RWPE2 (cell line): ENCODE results near the gene C3orf20.

Experiments used
- ATAC-seq: fragments of 200-7000 bp; cut with Tn5 transposase; 3 replicates; pipeline ENCODE4 v1.9.1; 2021; ENCODE audit warnings: low read depth
- DNase-seq: peaks from one replicate; pipeline ENCODE4 v3.0.0-alpha.2; 2020; ENCODE audit warnings: low spot score
- H3K27ac ChIP-seq: fragments of 450-650 bp; 2 replicates; pipeline ENCODE4 v1.5.1; 2017; ENCODE audit warnings: mild to moderate bottlenecking; ENCODE audit not compliant: poor library complexity, severe bottlenecking
- H3K27me3 ChIP-seq: fragments of 250-450 bp; sonication (Bioruptor Pico); 2 replicates; pipeline ENCODE4 v1.5.1; 2021; ENCODE audit warnings: mild to moderate bottlenecking, moderate library complexity; ENCODE audit not compliant: insufficient read depth, poor library complexity, severe bottlenecking
- H3K36me3 ChIP-seq: fragments of 250-450 bp; sonication (Bioruptor Pico); 2 replicates; pipeline ENCODE4 v1.5.1; 2020; ENCODE audit warnings: low read depth, mild to moderate bottlenecking, moderate library complexity
- H3K4me1 ChIP-seq: fragments of 250-450 bp; sonication (Bioruptor Pico); 2 replicates; pipeline ENCODE4 v1.5.1; 2021; ENCODE audit warnings: mild to moderate bottlenecking, moderate library complexity; ENCODE audit not compliant: insufficient read depth, poor library complexity, severe bottlenecking
- H3K4me3 ChIP-seq: fragments of 250-450 bp; sonication (Bioruptor Pico); 2 replicates; pipeline ENCODE4 v1.5.1; 2021; ENCODE audit warnings: mild to moderate bottlenecking, moderate library complexity; ENCODE audit not compliant: severe bottlenecking
- H3K9me3 ChIP-seq: fragments of 250-450 bp; sonication (Bioruptor Pico); 2 replicates; pipeline ENCODE4 v1.5.1; 2021; ENCODE audit warnings: mild to moderate bottlenecking, moderate library complexity; ENCODE audit not compliant: severe bottlenecking
- TF ChIP-seq, protein P1 (sequence below): fragments of 450-650 bp; IDR thresholded peaks from one replicate; pipeline ENCODE4 v1.5.1; 2017; ENCODE audit warnings: mild to moderate bottlenecking, moderate library complexity; ENCODE audit not compliant: poor library complexity, severe bottlenecking

C3orf20 gene

DNA sequence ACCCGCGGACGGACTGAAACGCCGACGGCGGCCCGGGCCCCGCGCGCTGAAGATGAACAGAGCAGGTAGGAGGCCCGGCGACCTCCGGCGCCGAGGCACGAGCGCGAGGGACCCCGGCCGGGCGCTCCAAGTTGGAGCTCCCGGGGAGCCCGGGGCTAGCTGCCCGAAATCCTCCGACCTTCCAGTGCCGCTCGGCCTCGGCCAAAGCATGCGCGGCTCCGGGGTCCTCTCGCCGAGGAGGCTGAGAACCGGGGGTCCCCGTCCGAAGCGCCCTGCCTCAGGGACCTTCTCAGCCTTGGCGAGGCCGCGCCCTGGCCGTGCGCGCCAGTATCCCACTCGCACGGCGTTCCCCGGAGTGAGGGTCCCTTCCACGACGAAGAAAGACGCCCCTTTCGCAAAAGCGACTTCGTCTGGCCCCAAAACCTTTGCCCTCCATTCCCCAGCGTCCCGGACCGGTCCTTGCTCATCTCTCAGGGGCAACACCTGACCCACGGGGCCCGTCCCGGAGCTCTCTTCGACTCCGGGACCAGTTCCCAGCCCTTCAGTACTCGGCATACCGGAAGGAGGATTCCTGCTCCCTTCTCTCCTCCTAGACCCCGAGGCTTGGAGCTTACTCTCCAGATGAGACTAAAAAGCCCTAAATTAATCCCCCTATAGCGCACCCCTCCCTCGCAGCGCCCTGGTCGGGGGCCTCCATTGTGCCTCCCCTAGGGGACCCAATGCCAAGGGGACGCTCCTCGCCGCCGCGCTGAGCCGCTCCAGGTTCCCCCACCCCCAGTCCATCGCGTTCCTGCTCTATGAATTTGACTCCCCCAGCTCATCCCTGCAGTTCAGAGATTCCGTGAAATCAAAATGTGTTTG is 136.1 kb downstream of the C3orf20 start:
- Histone ChIP-seq H3K27ac (no peak overlapping the region), H3K27me3 (peaks cover 46% of the 10 kb centered on the region), H3K36me3 (no peaks in the 10 kb centered on the region), H3K4me1 (no peaks in the 10 kb centered on the region), H3K9me3 (no peaks in the 10 kb centered on the region), H3K4me3 (no peak overlapping the region)
- TF ChIP-seq, protein P1, sequence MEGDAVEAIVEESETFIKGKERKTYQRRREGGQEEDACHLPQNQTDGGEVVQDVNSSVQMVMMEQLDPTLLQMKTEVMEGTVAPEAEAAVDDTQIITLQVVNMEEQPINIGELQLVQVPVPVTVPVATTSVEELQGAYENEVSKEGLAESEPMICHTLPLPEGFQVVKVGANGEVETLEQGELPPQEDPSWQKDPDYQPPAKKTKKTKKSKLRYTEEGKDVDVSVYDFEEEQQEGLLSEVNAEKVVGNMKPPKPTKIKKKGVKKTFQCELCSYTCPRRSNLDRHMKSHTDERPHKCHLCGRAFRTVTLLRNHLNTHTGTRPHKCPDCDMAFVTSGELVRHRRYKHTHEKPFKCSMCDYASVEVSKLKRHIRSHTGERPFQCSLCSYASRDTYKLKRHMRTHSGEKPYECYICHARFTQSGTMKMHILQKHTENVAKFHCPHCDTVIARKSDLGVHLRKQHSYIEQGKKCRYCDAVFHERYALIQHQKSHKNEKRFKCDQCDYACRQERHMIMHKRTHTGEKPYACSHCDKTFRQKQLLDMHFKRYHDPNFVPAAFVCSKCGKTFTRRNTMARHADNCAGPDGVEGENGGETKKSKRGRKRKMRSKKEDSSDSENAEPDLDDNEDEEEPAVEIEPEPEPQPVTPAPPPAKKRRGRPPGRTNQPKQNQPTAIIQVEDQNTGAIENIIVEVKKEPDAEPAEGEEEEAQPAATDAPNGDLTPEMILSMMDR = no peak
- ATAC-seq (no peak), DNase-seq (no peak)

DNA sequence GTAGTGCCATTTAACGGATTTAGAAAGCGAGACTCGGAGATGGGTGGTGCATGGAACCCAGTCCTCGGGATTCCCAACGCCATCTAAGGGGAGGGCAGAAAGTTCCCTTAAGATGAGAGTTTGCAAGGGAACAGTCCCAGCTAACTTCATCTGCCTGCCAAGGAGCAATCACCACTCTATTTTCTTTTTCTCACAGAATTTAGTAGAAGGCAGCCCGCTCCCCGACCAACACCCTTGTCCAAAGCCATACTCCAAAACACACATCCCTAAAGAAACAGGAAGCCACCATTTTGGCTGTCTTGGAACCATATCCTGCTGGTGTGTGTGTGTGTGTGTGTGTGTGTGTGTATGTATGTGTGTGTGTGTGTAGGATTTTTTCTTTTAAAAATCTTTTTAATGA is 136.7 kb downstream of the C3orf20 start:
- no peak overlapping the region for H3K27ac ChIP-seq
- no peak overlapping the region for H3K4me3 ChIP-seq
- H3K36me3 ChIP-seq = no peaks in the 10 kb centered on the region
- TF ChIP-seq, protein P1 = no peak
- ATAC-seq (no peak), DNase-seq (no peak)
- H3K4me1 ChIP-seq = no peaks in the 10 kb centered on the region
- peaks cover 46% of the 10 kb centered on the region for H3K27me3 ChIP-seq
- no peaks in the 10 kb centered on the region for H3K9me3 ChIP-seq

- peaks cover 46% of the 10 kb centered on the region for H3K27me3 ChIP-seq
- no peaks in the 10 kb centered on the region for H3K4me1 ChIP-seq
- H3K27ac ChIP-seq = no peak overlapping the region
- no peak overlapping the region for H3K4me3 ChIP-seq
- H3K9me3 ChIP-seq = no peaks in the 10 kb centered on the region
- TF ChIP-seq, protein P1 = no peak
- DNase-seq = no peak
- ATAC-seq = no peak
- H3K36me3 ChIP-seq = no peaks in the 10 kb centered on the region
Observed at GRCh38 chr3:14812196-14812790, 137.4 kb downstream of the C3orf20 start.

GRCh38 chr3:14814411-14814871 is 139.5 kb downstream of the C3orf20 start:
- no peak overlapping the region for H3K4me3 ChIP-seq
- H3K27ac ChIP-seq = no peak overlapping the region
- H3K36me3 ChIP-seq = no peaks in the 10 kb centered on the region
- DNase-seq (no peak), ATAC-seq (no peak)
- H3K4me1 ChIP-seq = no peaks in the 10 kb centered on the region
- TF ChIP-seq, protein P1 = no peak
- H3K27me3 ChIP-seq = peaks cover 40% of the 10 kb centered on the region
- H3K9me3 ChIP-seq = no peaks in the 10 kb centered on the region
